ENCODE data around the gene FLYWCH1. TPM values are rescaled to one million over a fixed set of nuclear protein-coding genes. Genes with fewer than 3 reads are reported as not detected.

The FLYWCH1 gene
- total RNA-seq, 3 donors from 2014 or later: 28.0 to 30.9 (median 28.2) TPM

DNA sequence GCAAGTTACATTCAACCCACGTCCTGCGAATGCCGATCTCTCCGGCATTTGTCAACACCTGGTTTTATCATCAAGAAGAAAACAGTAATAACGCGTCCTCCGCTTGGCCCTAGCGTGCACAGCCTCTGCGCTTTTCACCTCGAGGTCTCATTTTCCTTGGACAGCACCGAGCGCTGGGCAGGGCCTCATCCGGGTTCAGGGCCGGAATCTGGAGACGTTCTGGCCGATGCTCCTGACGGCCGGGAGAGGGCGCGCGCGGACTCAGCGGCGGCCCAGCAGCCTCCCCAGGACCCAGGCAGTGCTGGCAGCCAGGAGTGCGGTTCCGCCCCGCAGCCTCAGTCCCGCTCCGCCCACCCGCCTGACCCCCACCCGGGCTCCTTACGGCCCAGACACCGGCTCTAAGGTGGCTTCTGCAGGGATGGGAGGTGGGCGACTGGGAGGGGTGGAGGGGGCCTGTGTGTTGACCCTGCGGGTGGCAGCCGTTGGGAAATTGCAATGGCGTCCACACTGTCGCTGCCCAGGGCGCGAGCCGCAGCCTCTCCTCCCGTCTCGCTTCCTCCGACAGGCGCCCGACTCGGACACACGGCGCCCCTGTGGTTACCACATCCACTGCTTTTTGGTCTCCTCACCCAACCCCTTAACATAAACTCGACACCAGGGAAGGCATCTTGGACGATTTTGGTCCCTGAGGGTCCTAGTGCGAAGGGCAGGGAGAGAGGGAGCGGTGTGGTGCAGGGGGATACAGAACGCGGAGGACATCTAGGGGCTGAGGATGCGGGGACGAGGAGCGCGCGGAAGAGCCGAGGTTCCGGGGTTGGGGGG, 7.4 kb upstream of the FLYWCH1 start:
- H3K4me1 ChIP-seq: no peaks in the 10 kb centered on the region
- peak; percentile 71 to 86 for DNase-seq (ENCODE audit: low spot score in 2 of 2)
- TF ChIP-seq POLR2AphosphoS5 (IDR thresholded peaks at IDR 0.05): peak in 1 of 3 donors; percentile 3
- TF ChIP-seq POLR2A (IDR thresholded peaks at IDR 0.05): no peak
- TF ChIP-seq, protein P1, sequence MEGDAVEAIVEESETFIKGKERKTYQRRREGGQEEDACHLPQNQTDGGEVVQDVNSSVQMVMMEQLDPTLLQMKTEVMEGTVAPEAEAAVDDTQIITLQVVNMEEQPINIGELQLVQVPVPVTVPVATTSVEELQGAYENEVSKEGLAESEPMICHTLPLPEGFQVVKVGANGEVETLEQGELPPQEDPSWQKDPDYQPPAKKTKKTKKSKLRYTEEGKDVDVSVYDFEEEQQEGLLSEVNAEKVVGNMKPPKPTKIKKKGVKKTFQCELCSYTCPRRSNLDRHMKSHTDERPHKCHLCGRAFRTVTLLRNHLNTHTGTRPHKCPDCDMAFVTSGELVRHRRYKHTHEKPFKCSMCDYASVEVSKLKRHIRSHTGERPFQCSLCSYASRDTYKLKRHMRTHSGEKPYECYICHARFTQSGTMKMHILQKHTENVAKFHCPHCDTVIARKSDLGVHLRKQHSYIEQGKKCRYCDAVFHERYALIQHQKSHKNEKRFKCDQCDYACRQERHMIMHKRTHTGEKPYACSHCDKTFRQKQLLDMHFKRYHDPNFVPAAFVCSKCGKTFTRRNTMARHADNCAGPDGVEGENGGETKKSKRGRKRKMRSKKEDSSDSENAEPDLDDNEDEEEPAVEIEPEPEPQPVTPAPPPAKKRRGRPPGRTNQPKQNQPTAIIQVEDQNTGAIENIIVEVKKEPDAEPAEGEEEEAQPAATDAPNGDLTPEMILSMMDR (IDR thresholded peaks at IDR 0.05): peak; percentile 46 to 88 (median 85)
- peak overlapping the region; percentile 62 to 87 (median 78) for H3K4me3 ChIP-seq
- intact Hi-C loops (cut with DNase I; ENCODE audit: low total_unique reads): no loop called here
- H3K9me3 ChIP-seq: no peaks in the 10 kb centered on the region
- no peaks in the 10 kb centered on the region for H3K36me3 ChIP-seq
- peak overlapping the region; percentile 83 to 90 for H3K27ac ChIP-seq
- H3K27me3 ChIP-seq: no peaks in the 10 kb centered on the region

DNA sequence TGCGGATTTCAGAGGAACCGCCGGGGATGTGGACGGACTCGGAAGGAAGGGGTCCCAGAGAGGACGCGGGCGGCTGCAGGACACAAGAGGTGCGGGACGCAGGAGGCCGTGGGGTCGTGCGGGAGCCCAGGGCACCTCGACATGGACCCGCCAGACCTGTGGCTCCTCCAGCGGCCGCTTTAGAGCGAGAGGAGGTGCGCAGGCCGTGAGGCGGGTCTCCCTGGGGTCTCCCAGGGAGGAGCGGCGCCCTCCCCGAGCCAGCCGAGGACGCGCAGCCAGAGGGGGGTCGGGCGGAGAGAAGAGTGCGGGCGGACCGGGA, 6.8 kb upstream of the FLYWCH1 start:
- H3K9me3 ChIP-seq: no peaks in the 10 kb centered on the region
- no peak for DNase-seq (ENCODE audit: low spot score in 2 of 2)
- no peaks in the 10 kb centered on the region for H3K27me3 ChIP-seq
- intact Hi-C loops (cut with DNase I; ENCODE audit: low total_unique reads): no loop called here
- TF ChIP-seq POLR2A (IDR thresholded peaks at IDR 0.05): no peak
- TF ChIP-seq, protein P1 (IDR thresholded peaks at IDR 0.05): no peak
- TF ChIP-seq POLR2AphosphoS5 (IDR thresholded peaks at IDR 0.05): no peak
- peak overlapping the region; percentile 62 to 87 (median 78) for H3K4me3 ChIP-seq
- H3K27ac ChIP-seq: peak overlapping the region; percentile 83 to 90
- H3K36me3 ChIP-seq: no peaks in the 10 kb centered on the region
- no peaks in the 10 kb centered on the region for H3K4me1 ChIP-seq

DNA sequence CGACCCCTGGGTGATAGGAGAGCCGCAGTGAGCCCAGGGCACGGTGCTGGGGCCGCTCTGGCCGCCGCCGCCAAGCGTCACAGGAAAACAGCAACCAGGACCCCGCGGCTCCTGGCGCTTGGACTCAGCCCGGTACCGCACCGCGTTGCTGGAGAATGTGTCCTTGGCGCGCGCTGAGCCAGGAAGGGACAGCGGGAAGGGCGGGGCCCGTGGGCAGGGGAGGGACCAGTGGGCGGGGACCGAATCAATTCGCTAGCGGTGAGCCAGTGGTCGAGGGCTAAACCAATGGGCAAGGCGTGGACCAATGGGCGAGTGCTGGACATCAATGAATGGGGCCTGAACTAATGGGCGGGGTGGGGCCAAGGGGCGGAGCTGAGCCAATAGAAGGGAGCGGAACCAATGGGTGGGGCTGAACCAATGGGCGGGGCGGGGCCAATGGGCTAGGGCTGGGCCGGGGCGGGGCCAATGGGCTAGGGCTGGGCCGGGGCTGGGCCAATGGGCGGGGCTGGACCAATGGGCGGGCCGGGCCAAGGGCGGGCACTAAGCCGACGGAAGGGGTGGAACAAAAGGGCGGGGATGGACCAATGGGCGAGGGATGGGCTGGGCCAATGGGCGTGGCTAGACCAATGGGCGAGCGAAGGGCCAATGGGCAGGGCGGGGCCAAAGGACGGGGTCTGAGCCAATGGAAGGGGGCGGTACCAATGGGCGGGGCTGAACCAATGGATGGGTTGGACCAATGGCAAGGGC, 6.3 kb upstream of the FLYWCH1 start:
- TF ChIP-seq POLR2AphosphoS5 (IDR thresholded peaks at IDR 0.05): peak; percentile 84 to 96 (median 87)
- TF ChIP-seq, protein P1 (IDR thresholded peaks at IDR 0.05): no peak
- TF ChIP-seq POLR2A (IDR thresholded peaks at IDR 0.05): peak; percentile 58
- intact Hi-C loops (cut with DNase I; ENCODE audit: low total_unique reads): no loop called here
- no peaks in the 10 kb centered on the region for H3K4me1 ChIP-seq
- no peaks in the 10 kb centered on the region for H3K36me3 ChIP-seq
- H3K27ac ChIP-seq: peak overlapping the region; percentile 83 to 90
- H3K27me3 ChIP-seq: no peaks in the 10 kb centered on the region
- peak overlapping the region; percentile 62 to 87 (median 78) for H3K4me3 ChIP-seq
- no peaks in the 10 kb centered on the region for H3K9me3 ChIP-seq
- DNase-seq (ENCODE audit: low spot score in 2 of 2): peak; percentile 99 to 100

DNA sequence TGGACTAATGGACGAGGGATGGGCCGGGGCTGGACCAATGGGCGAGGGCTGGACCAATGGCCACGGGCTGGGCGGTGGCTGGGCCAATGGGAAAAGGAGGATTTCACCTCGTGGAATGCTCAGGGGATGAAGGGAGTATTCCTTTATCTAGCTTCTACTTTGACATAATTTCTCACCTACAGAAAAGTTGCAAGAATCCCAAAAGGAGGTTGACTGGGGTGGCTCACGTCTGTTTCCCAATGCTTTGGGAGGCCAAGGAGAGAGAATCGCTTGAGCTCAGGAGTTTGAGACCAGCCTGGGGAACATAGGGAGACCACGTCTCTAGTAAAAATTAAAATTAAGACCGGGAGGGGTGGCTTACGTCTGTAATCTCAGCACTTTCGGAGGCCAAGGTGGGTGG, 5.7 kb upstream of the FLYWCH1 start:
- Histone ChIP-seq H3K9me3 (no peaks in the 10 kb centered on the region), H3K36me3 (no peaks in the 10 kb centered on the region), H3K4me3 (peak overlapping the region in 1 of 3 donors; percentile 41), H3K27ac (peak overlapping the region; percentile 23 to 83), H3K27me3 (no peaks in the 10 kb centered on the region), H3K4me1 (no peaks in the 10 kb centered on the region)
- no peak for DNase-seq (ENCODE audit: low spot score in 2 of 2)
- intact Hi-C loops (cut with DNase I; ENCODE audit: low total_unique reads): no loop called here
- TF ChIP-seq, protein P1 (IDR thresholded peaks at IDR 0.05): no peak
- TF ChIP-seq POLR2AphosphoS5 (IDR thresholded peaks at IDR 0.05): peak in 1 of 3 donors; percentile 16
